Neural crest cell (in vitro differentiated cells): Measurements from ENCODE around the gene LSR. TPM values are rescaled to one million over a fixed set of nuclear protein-coding genes. Genes with fewer than 3 reads are reported as not detected.

Source experiments
- DNase-seq: peaks from one replicate; pipeline ENCODE4 v3.0.0; 2021; ENCODE audit warnings: low read depth, mixed read lengths, low spot score
- H3K27ac Mint-ChIP-seq: one replicate; pipeline ENCODE4 v1.8.0; 2021; ENCODE audit warnings: mild to moderate bottlenecking, mixed read lengths; ENCODE audit not compliant: unreplicated experiment
- H3K27me3 Mint-ChIP-seq: 2 replicates; pipeline ENCODE4 v1.8.0; 2021; ENCODE audit warnings: low read depth, mild to moderate bottlenecking, mixed read lengths
- H3K36me3 Mint-ChIP-seq: 2 replicates; pipeline ENCODE4 v1.8.0; 2021; ENCODE audit warnings: low read depth, mild to moderate bottlenecking, mixed read lengths
- H3K4me1 Mint-ChIP-seq: 2 replicates; pipeline ENCODE4 v1.8.0; 2021; ENCODE audit warnings: mixed read lengths
- H3K4me3 Mint-ChIP-seq: one replicate; pipeline ENCODE4 v1.8.0; 2021; ENCODE audit warnings: mild to moderate bottlenecking, mixed read lengths
- H3K9me3 Mint-ChIP-seq: 2 replicates; pipeline ENCODE4 v1.8.0; 2021; ENCODE audit warnings: mixed read lengths
- CTCF ChIP-seq: fragments of 200-600 bp; sonication (generic); conservative IDR thresholded peaks from 2 replicates; pipeline ENCODE4 v1.5.0; 2021; ENCODE audit warnings: antibody characterized with exemption, mild to moderate bottlenecking
- total RNA-seq: library from RNA; stranded (reverse); gene quantifications from 2 replicates; pipeline ENCODE4 v1.2.1, GENCODE V29; 2021

LSR gene
- total RNA-seq, 1 donor from 2014 or later, result 3.5 TPM

GRCh38 chr19:35291916-35292315 is 43.1 kb downstream of the LSR start, which contains the start of gene MAG:
Gene MAG (plus strand): TSS chr19:35292161. CDS start chr19:35295409, 3,248 bp downstream.
- H3K4me1 Mint-ChIP-seq, result no peaks in the 10 kb centered on the region
- H3K9me3 Mint-ChIP-seq, result no peaks in the 10 kb centered on the region
- no peak within 1 kb of the TSS for H3K4me3 Mint-ChIP-seq
- no peak for TF ChIP-seq CTCF
- DNase-seq, result no peak
- peak within 1 kb of the TSS; percentile 94 for H3K27ac Mint-ChIP-seq
- H3K27me3 Mint-ChIP-seq, result peaks cover 9% of the 10 kb centered on the region
- H3K36me3 Mint-ChIP-seq, result no peaks in the 10 kb centered on the region

DNA sequence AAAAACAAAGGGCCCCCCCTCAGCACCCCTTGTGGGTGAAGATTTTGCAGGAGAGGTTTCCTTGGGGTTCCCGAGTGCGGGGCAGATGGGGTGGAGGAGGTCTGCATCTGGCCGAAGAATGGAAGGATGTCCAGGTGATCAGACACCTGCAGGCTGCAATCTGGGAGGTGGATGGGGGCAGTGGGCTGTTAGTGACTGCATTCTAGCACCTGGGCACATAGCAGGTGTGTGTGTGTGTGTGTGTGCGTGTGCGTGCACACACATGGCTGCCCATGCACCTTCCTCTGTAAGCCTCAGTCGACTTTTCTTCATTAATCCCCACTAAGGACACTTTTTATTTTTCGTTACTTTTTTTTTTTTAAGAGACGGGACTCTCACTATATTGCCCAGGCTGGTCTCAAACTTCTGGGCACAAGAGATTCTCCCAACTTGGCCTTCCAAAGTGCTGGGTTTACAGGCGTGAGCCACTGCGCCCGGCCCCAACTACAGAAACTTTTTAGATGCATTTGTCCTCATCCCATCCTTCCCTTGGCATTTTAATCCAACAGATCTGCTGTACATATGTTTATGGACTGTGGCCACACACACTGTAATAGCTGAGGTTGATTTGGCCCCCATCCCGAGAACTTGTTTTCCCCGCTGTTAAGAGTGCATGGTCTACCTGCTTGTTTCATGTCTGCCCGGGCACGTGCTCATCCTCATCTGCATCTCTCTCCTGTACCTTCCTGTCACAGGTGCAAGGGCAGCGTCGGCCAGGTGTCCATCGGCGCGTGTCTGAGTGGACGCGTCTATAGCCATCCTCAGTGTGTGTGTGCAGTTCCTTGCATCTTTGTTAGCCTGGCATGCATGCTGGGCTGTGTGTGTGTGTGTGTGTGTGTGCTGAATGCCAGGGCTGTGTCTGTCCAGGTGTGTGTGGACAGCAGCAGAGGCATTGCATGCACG is 43.9 kb downstream of the LSR start:
- TF ChIP-seq CTCF, result no peak
- H3K27me3 Mint-ChIP-seq, result peaks cover 9% of the 10 kb centered on the region
- H3K4me3 Mint-ChIP-seq, result no peak overlapping the region
- no peaks in the 10 kb centered on the region for H3K36me3 Mint-ChIP-seq
- no peak overlapping the region for H3K27ac Mint-ChIP-seq
- no peaks in the 10 kb centered on the region for H3K4me1 Mint-ChIP-seq
- H3K9me3 Mint-ChIP-seq, result no peaks in the 10 kb centered on the region
- DNase-seq, result no peak

DNA sequence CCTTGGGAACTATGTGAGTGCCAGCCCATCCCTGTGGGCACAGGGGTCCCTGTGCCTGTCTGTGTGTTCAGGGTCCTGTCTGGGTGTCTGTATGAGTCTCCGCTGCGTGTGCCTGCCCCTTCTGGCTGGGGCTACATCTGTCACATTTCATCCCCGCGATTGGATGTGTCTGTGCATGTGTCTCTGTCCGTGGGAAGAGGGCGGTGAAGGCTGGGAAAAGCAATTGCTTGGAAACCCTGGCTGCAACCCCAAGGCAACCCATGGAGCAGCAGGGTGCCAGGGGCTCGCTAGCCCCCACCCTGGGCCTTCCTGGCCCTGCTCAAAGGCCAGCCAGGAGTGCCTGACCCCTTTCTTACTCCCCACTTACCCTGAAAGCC is 44.5 kb downstream of the LSR start:
- no peak for TF ChIP-seq CTCF

GRCh38 chr19:35293808-35294207 is 45.0 kb downstream of the LSR start:
- H3K27ac Mint-ChIP-seq, result no peak overlapping the region
- H3K9me3 Mint-ChIP-seq, result no peaks in the 10 kb centered on the region
- no peak for TF ChIP-seq CTCF
- no peaks in the 10 kb centered on the region for H3K36me3 Mint-ChIP-seq
- H3K27me3 Mint-ChIP-seq, result peaks cover 9% of the 10 kb centered on the region
- H3K4me3 Mint-ChIP-seq, result no peak overlapping the region
- H3K4me1 Mint-ChIP-seq, result no peaks in the 10 kb centered on the region
- DNase-seq, result no peak

More for the DNA sequence above, 44.5 kb downstream of the LSR start:
- Mint-ChIP-seq H3K36me3 (no peaks in the 10 kb centered on the region), H3K4me3 (no peak overlapping the region), H3K27me3 (peaks cover 9% of the 10 kb centered on the region), H3K9me3 (no peaks in the 10 kb centered on the region), H3K4me1 (no peaks in the 10 kb centered on the region), H3K27ac (no peak overlapping the region)
- no peak for DNase-seq

DNA sequence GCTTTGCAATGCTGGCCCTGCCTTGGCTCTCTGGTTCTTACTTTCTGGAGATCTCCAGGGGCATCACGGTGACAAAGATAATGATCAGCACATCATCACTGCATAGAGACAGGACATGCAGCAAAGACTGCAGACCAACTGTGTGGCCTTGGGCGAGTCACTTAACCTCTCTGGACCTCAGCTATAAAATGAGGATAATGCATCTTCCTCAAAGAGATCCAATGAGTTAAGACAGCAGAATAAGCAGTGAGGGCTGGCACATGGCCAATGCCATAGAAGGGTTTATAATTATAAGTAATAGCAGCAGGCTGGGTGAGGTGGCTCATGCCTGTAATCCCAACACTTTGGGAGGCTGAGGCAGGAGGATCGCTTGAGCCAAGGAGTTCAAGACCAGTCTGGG is 45.5 kb downstream of the LSR start:
- Mint-ChIP-seq H3K27me3 (peaks cover 9% of the 10 kb centered on the region), H3K36me3 (no peaks in the 10 kb centered on the region), H3K4me1 (no peaks in the 10 kb centered on the region), H3K27ac (no peak overlapping the region), H3K9me3 (no peaks in the 10 kb centered on the region), H3K4me3 (no peak overlapping the region)
- no peak for DNase-seq
- TF ChIP-seq CTCF, result no peak
